OCI-LY3 (cell line): ENCODE measurements around the gene SLC16A6.

ENCODE experiments used
- CTCF ChIP-seq: fragments of 200-600, 300-600 bp; sonication (generic); IDR thresholded peaks from 2 replicates; pipeline ENCODE4 v1.5.1; 2014; ENCODE audit warnings: antibody characterized with exemption, low read length, low read depth
- EZH2phosphoT487 ChIP-seq: fragments of 200-600 bp; shearing (Covaris generic); IDR thresholded peaks from 2 replicates; pipeline ENCODE4 v1.6.1; 2018; ENCODE audit warnings: antibody characterized with exemption, mixed run types, low read depth

GRCh38 chr17:68304706-68305105 lies 13.8 kb upstream of the SLC16A6 start:
- no peak for TF ChIP-seq CTCF
- no peak for TF ChIP-seq EZH2phosphoT487
